Keratinocyte (primary cell): Measurements from ENCODE around the gene MRTFA.

Experiments used
- CTCF ChIP-seq, 3 experiments: IDR thresholded peaks in 1 of 3; conservative IDR thresholded peaks in 1 of 3; optimal IDR thresholded peaks in 1 of 3; 2 replicates in 2 of 3; 3 replicates in 1 of 3; pipeline versions ENCODE3 to v1.5.1; 2011; ENCODE audit warnings: low read length in 3 of 3, mild to moderate bottlenecking in 3 of 3, moderate library complexity in 2 of 3, control low read depth in 1 of 3, inconsistent platforms in 1 of 3; ENCODE audit not compliant: insufficient read depth in 2 of 3; ENCODE audit errors: extremely low read depth in 1 of 3
- EZH2 ChIP-seq: IDR thresholded peaks from one replicate; pipeline ENCODE4 v1.6.1; 2012; ENCODE audit warnings: inconsistent platforms, mild to moderate bottlenecking, low read length, moderate library complexity

- TF ChIP-seq CTCF (optimal IDR thresholded peaks at IDR 0.05 in 1 of 3, IDR thresholded peaks at IDR 0.05 in 1 of 3, conservative IDR thresholded peaks at IDR 0.05 in 1 of 3; ENCODE audit: extremely low read depth in 1 of 3, insufficient read depth in 2 of 3, low read length in 3 of 3) (no peak), EZH2 (no peak)
These were observed 252.6 kb downstream of the MRTFA start for GRCh38 chr22:40383905-40384304.
